HG02623 (cell line): ENCODE measurements around the gene IDI1.
"Not testable (repeated sequence)": the region's sequence is repeated elsewhere in the genome, so short reads cannot be mapped to it uniquely, and the experiment has no call there.

ENCODE experiments used
- ATAC-seq: cut with Tn5 transposase; IDR thresholded peaks from one replicate; pipeline ENCODE4 v1.9.1; 2021; ENCODE audit warnings: moderate library complexity; ENCODE audit not compliant: unreplicated experiment

The IDI1 gene

GRCh38 chr10:1064964-1065247 lies 16.0 kb upstream of the IDI1 start:
- ATAC-seq: no peak

- ATAC-seq: no peak
These were observed 14.4 kb upstream of the IDI1 start for GRCh38 chr10:1063232-1063865.

- no peak for ATAC-seq
These were observed 13.2 kb upstream of the IDI1 start for GRCh38 chr10:1061930-1062774.

DNA sequence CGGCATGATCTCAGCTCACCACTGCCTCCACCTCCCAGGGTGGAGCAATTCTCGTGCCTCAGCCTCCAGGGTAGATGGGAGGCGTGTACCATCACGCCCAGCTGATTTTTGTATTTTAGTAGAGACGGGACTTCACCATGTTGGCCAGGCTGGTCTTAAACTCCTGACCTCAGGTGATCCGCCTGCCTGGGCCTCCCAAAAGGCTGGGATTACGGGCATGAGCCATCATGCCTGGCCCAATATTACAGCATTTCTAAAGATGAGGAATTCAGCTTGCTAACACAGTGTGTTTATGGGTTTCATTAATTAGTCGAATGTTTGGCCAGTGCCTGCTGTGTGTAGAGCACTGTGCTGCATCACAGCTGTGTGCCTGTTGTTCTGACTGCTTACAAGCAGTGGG lies 11.0 kb upstream of the IDI1 start:
- no peak for ATAC-seq

DNA sequence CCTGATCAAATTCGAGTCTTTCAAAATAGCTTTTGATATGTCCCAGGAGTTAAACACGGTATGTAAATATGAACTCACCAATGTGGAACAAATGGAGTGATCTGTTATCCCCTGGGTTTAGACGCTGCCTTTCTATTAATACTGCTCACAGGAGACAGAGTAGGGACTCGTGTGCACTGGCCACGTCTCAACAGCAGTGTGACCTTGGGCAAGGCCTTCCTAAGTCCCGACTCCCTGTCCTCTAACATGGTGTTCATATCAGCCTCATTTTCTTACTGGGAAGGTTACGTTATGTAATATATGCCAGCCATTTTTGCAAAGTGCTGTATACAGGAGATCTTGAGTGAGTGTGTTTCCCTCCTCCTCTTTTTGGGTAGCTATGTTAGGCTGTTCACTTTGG lies 9.1 kb upstream of the IDI1 start:
- no peak for ATAC-seq

- no peak for ATAC-seq
These were observed 8.3 kb upstream of the IDI1 start for GRCh38 chr10:1057106-1057657.

- peak; percentile 94 for ATAC-seq
These were observed 7.6 kb upstream of the IDI1 start, which contains the start of gene WDR37 for GRCh38 chr10:1056326-1057105. Gene WDR37 (plus strand): TSS chr10:1056385. CDS start chr10:1072156, 15,771 bp downstream.

DNA sequence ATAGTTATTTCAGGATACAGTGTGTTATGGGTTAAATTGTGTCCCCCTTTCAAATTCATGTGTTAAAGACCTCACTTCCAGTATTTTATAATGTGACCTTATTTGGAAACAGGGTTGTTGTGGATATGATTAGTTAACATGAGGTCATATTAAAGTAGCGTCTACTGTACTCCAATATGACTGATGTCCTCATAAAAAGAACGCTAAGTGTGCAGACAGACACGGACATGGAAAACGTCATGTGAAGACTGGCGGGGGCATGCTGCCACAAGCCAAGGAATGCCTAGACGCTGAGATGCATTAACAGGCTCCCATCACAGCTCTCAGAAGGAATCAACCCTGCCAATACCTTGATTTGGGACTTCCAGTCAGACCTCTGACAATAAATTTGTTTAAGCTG lies 5.8 kb upstream of the IDI1 start:
- no peak for ATAC-seq

DNA sequence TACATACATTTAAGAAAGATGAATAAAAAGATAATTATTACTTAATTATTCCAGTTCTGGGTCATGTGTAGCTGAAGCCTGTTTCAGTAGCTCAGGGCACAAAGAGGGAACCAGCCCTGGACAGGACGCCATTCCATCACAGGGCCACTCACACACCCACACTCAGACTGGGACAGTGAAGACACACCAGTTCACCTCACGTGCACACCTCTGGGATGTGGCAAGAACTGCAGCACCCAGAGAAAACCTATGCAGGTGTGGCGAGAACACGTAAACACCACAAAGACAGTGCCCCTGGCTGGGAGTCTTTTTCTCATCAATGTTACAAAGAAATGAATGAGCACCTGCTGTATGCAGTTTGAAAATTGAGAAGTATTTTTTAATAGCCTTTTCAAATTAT lies 1.6 kb upstream of the IDI1 start:
- ATAC-seq: no peak

DNA sequence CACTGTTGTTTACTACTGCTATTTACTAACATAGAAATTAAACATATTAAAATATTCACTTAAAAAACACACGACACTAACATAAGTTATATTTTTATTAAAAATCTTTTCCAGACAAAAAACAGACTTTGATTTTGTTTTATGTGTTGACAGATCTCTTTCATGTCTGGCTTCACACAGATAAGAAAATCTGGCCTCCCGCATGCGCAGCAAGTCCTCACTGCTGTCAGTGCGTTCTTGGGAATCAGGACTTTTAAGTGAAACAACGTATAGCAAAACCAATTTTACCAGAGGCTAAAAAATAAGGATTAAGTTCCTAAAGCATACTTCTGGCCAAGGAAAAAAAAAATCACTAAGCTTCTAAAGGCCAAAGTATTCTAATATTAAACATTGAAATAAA lies 1.2 kb upstream of the IDI1 start:
- no peak for ATAC-seq

GRCh38 chr10:1049425-1049958 lies 573 bp upstream of the IDI1 start:
- ATAC-seq: no peak

GRCh38 chr10:1048349-1048731 lies 579 bp downstream of the IDI1 start:
- no peak for ATAC-seq

- no peak for ATAC-seq
These were observed 982 bp downstream of the IDI1 start for GRCh38 chr10:1047937-1048336.

GRCh38 chr10:1045415-1045814 lies 3.5 kb downstream of the IDI1 start:
- no peak for ATAC-seq

GRCh38 chr10:1044964-1045363 lies 4.0 kb downstream of the IDI1 start:
- no peak for ATAC-seq

DNA sequence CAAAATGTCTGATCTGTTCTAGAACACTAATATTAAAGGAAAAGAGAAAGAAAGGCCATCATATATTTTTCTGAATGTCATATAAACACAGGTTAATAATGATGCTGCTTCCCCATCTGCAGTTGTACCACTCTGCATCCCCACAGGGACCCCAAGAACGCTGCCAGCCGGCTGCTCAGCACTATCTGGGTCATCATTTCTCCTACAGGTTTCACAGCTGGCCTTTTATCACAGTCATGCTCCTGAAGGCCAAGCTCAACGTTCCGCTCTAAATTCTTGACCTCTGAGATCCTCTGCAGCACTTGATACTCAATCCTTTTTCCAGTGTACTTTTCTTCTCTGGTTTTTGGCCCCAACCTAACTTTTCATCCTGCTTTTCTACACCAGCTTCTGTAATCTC lies 4.8 kb downstream of the IDI1 start:
- ATAC-seq: no peak

DNA sequence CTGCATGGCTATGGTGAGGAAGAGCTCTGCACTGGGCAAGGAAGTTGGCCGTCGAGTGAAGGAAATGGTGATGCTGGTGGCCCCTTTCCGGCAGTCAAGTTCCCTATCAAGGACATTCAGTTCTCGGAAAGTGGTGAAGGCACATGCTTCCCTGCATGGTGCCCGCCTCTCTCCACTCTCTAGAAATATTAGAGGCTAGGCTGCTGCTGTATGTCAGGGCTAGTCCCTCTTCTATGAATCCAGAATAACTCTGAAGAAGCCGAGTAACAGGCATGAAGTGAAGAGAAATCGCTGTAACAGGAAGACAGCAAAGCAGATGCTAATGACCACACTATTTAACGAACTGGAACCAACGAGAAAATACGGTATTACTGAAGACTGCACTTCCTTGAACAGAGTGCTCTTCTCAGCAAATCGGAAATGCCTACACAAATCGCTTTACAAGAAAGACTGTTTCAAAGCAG lies 5.4 kb downstream of the IDI1 start:
- ATAC-seq: peak; percentile 43

DNA sequence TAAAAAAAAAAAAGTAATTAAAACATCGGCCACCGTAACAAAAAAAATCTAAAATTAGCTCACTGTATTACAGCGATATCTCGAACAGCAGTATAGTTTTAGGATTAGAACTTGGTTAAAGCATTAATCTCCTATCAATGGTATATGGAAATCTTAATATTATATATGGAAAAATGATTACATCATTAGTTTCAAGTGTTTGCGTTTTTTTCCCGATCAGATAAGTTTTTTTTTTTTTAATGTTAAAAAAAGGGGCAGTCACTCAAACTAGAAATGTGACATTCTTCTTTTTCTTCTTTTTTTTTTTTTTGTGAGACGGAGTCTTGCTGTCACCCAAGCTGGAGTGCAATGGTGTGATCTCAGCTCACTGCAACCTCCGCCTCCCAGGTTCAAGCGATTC lies 7.4 kb downstream of the IDI1 start:
- no peak for ATAC-seq

DNA sequence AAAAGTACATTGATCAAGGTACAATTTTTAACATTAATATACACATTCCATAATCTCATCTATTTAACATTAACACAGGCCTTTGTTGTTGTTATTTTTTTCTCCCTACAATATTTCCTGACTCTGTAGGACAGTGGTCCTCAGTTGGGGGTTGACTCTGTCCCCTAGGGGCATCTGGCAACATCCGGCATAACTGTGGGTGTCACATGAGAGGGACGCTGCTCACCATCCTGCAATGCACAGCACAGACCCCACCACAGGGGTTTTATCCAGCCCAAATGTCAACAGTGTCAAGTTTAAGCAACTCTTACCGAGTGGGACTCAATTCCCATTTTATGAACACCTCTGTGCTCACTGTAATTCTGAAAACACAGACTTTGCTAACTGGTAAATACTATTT lies 8.8 kb downstream of the IDI1 start:
- ATAC-seq: no peak

DNA sequence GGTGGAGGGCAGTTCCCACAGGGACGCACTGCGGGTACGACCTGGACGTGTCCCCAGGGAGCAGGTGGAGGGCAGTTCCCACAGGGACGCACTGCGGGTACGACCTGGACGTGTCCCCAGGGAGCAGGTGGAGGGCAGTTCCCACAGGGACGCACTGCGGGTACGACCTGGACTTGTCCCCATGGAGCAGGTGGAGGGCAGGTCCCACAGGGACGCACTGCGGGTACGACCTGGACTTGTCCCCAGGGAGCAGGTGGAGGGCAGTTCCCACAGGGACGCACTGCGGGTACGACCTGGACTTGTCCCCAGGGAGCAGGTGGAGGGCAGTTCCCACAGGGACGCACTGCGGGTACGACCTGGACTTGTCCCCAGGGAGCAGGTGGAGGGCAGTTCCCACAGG lies 10.2 kb downstream of the IDI1 start:
- not testable (repeated sequence) for ATAC-seq

DNA sequence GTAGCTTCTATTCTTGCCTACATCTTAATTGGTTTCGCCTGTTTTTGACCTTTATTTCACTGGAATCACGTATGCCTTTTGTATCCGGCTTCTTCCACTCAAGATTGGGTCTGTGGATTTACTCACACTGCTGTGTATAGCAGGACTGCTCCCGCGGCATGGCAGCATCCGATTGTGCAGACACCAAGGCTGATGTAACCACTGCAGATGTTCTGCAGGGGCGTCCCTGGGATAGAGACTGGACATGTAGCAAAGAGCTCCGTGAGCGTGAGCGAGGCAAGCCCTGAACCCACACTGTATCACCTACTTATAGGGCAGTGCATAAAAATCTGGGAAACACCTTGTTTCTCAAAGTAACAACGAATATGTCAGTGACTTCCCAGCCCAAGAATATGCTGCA lies 11.8 kb downstream of the IDI1 start:
- no peak for ATAC-seq
